ENCODE data around the gene PANK4.

Gene PANK4

GRCh38 chr1:2563205-2563604 lies 36.8 kb upstream of the PANK4 start:
- TF ChIP-seq NFIC (IDR thresholded peaks at IDR 0.05), result no peak
- TF ChIP-seq USF1 (IDR thresholded peaks at IDR 0.05), result no peak
- TF ChIP-seq ZBTB7A (IDR thresholded peaks at IDR 0.05; ENCODE audit: low read depth), result no peak
- no peak for TF ChIP-seq YY1 (IDR thresholded peaks at IDR 0.05; ENCODE audit: low read depth)
- TF ChIP-seq CREB1 (IDR thresholded peaks at IDR 0.05; ENCODE audit: low read depth), result no peak
- TF ChIP-seq FOXM1 (IDR thresholded peaks at IDR 0.05; ENCODE audit: borderline replicate concordance, low read depth), result no peak
- TF ChIP-seq MAX (IDR thresholded peaks at IDR 0.05), result no peak
- TF ChIP-seq EP300 (IDR thresholded peaks at IDR 0.05; ENCODE audit: borderline replicate concordance), result peak; percentile 40; the same call in 1 of the 2 replicates
- TF ChIP-seq RAD21 (IDR thresholded peaks at IDR 0.05; ENCODE audit: low read depth), result no peak
- TF ChIP-seq TCF12 (IDR thresholded peaks at IDR 0.05; ENCODE audit: low read depth), result peak; percentile 47; the same call in 1 of the 2 replicates
- no peak for TF ChIP-seq REST (IDR thresholded peaks at IDR 0.05; ENCODE audit: low read depth)

- TF ChIP-seq RAD21 (IDR thresholded peaks at IDR 0.05; ENCODE audit: low read depth) (peak; percentile 6; the same call in 1 of the 2 replicates), EGR1 (IDR thresholded peaks at IDR 0.05) (no peak)
Measured at GRCh38 chr1:2561898-2562895, 35.8 kb upstream of the PANK4 start.

- TF ChIP-seq EGR1 (IDR thresholded peaks at IDR 0.05) (no peak), NFIC (IDR thresholded peaks at IDR 0.05) (no peak), RAD21 (IDR thresholded peaks at IDR 0.05; ENCODE audit: low read depth) (no peak), MAX (IDR thresholded peaks at IDR 0.05) (no peak), REST (IDR thresholded peaks at IDR 0.05; ENCODE audit: low read depth) (no peak), TEAD4 (IDR thresholded peaks at IDR 0.05) (no peak), YY1 (IDR thresholded peaks at IDR 0.05; ENCODE audit: low read depth) (no peak), EP300 (IDR thresholded peaks at IDR 0.05; ENCODE audit: borderline replicate concordance) (no peak), FOXM1 (IDR thresholded peaks at IDR 0.05; ENCODE audit: borderline replicate concordance, low read depth) (no peak), TAF1 (IDR thresholded peaks at IDR 0.05; ENCODE audit: low read depth) (no peak), CEBPB (IDR thresholded peaks at IDR 0.05) (no peak), TCF12 (IDR thresholded peaks at IDR 0.05; ENCODE audit: low read depth) (no peak), ZBTB7A (IDR thresholded peaks at IDR 0.05; ENCODE audit: low read depth) (no peak), CREB1 (IDR thresholded peaks at IDR 0.05; ENCODE audit: low read depth) (no peak), USF1 (IDR thresholded peaks at IDR 0.05) (no peak)
Measured at GRCh38 chr1:2561446-2561845, 35.0 kb upstream of the PANK4 start.

GRCh38 chr1:2560299-2561073 lies 34.1 kb upstream of the PANK4 start:
- no peak for TF ChIP-seq CREB1 (IDR thresholded peaks at IDR 0.05; ENCODE audit: low read depth)
- TF ChIP-seq EP300 (IDR thresholded peaks at IDR 0.05; ENCODE audit: borderline replicate concordance), result no peak
- no peak for TF ChIP-seq FOXM1 (IDR thresholded peaks at IDR 0.05; ENCODE audit: borderline replicate concordance, low read depth)
- TF ChIP-seq USF1 (IDR thresholded peaks at IDR 0.05), result no peak
- no peak for TF ChIP-seq YY1 (IDR thresholded peaks at IDR 0.05; ENCODE audit: low read depth)
- TF ChIP-seq CEBPB (IDR thresholded peaks at IDR 0.05), result no peak
- no peak for TF ChIP-seq MAX (IDR thresholded peaks at IDR 0.05)
- no peak for TF ChIP-seq ZBTB7A (IDR thresholded peaks at IDR 0.05; ENCODE audit: low read depth)
- no peak for TF ChIP-seq RAD21 (IDR thresholded peaks at IDR 0.05; ENCODE audit: low read depth)
- no peak for TF ChIP-seq NFIC (IDR thresholded peaks at IDR 0.05)
- no peak for TF ChIP-seq TCF12 (IDR thresholded peaks at IDR 0.05; ENCODE audit: low read depth)
- no peak for TF ChIP-seq TAF1 (IDR thresholded peaks at IDR 0.05; ENCODE audit: low read depth)
- no peak for TF ChIP-seq REST (IDR thresholded peaks at IDR 0.05; ENCODE audit: low read depth)
- no peak for TF ChIP-seq TEAD4 (IDR thresholded peaks at IDR 0.05)
- no peak for TF ChIP-seq EGR1 (IDR thresholded peaks at IDR 0.05)
